PFSK-1 (cell line): ENCODE measurements around the gene RLBP1.

Source experiments
- POLR2AphosphoS5 ChIP-seq: IDR thresholded peaks from 2 replicates; pipeline ENCODE4 v1.6.1; 2012; ENCODE audit warnings: low read depth, mild to moderate bottlenecking, control low read depth, low read length, moderate library complexity
- SIN3A ChIP-seq: IDR thresholded peaks from 2 replicates; pipeline ENCODE4 v1.6.1; 2012; ENCODE audit warnings: mild to moderate bottlenecking, low read length, moderate library complexity, borderline replicate concordance; ENCODE audit not compliant: insufficient read depth
- TAF1 ChIP-seq: IDR thresholded peaks from 2 replicates; pipeline ENCODE4 v1.6.1; 2012; ENCODE audit warnings: low read length, control low read depth, borderline replicate concordance; ENCODE audit not compliant: insufficient read depth

DNA sequence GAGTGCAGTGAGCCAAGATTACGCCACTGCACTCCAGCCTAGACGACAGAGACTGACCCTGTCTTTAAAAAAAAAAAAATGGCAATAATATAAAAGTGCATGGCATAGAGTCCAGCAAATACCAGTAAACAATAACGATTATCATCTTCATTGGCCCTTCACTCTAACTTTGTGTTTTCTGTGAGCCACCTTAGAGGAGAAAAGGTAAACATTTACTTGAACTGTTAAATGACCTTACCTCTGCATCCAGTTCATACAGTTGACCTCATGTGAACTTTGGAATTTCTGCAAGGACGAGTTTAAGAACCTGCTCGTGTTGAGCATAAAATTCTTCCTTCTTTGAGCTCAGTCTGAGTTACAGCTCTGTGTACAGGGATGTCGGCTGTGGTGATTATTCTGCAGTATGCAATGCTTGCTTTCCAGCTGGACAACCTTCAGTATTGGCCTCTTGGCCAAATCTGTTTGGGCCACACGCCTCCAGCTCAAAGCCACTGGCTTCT, 56.6 kb downstream of the RLBP1 start:
- TF ChIP-seq SIN3A (no peak), TAF1 (no peak), POLR2AphosphoS5 (no peak)
